SK-N-SH (cell line): ENCODE results near the gene CHM. TPM values are rescaled to one million over a fixed set of nuclear protein-coding genes. Genes with fewer than 3 reads are reported as not detected.
"Not testable (repeated sequence)": the region's sequence is repeated elsewhere in the genome, so short reads cannot be mapped to it uniquely, and the experiment has no call there.

Experiments
- CTCF ChIA-PET: fragments of 300-600, 350-600 bp; formaldehyde crosslinking; extraction: SDS; loops from one replicate; lab custom pipeline; 2021; lab: Yijun Ruan, JAX
- POLR2A ChIA-PET: fragments of 350-600 bp; sonication (Branson Sonifier 250); formaldehyde crosslinking; extraction: SDS; loops from one replicate; lab custom pipeline; 2020; ENCODE audit warnings: antibody characterized with exemption, inconsistent platforms; lab: Yijun Ruan, JAX
- DNase-seq: peaks from one replicate; pipeline ENCODE4 v3.0.0; 2012
- H2AFZ ChIP-seq: fragments of 200-600 bp; sonication (generic); 2 replicates; pipeline ENCODE4 v1.8.1; 2016; ENCODE audit warnings: antibody characterized with exemption, mild to moderate bottlenecking, low read depth
- H3F3A ChIP-seq: fragments of 200-600 bp; sonication (generic); replicated peaks from 2 replicates; pipeline ENCODE3; 2016; ENCODE audit warnings: antibody characterized with exemption, mild to moderate bottlenecking; ENCODE audit not compliant: insufficient read depth
- H3K27ac ChIP-seq, 2 experiments: fragments of 200-500 bp in 1 of 2; fragments of 200-600 bp in 1 of 2; sonication (Bioruptor generic) in 1 of 2; sonication (generic), shearing (Covaris generic) in 1 of 2; 2 replicates each; pipeline versions ENCODE4 v1.5.1 to v1.6.1; 2014 to 2016; ENCODE audit warnings: low read depth in 2 of 2, inconsistent platforms in 1 of 2, low read length in 1 of 2, mild to moderate bottlenecking in 1 of 2, mixed read lengths in 1 of 2
- H3K27me3 ChIP-seq: fragments of 200-600 bp; sonication (generic), shearing (Covaris generic); 2 replicates; pipeline ENCODE4 v1.6.1; 2016; ENCODE audit warnings: mixed run types; ENCODE audit not compliant: insufficient read depth
- H3K36me3 ChIP-seq, 2 experiments: fragments of 200-500 bp in 1 of 2; fragments of 200-600 bp in 1 of 2; sonication (Bioruptor generic) in 1 of 2; sonication (generic) in 1 of 2; replicated peaks in 1 of 2; 2 replicates each; pipeline versions ENCODE3 to v1.5.1; 2014 to 2016; ENCODE audit warnings: low read length in 1 of 2, mild to moderate bottlenecking in 1 of 2; ENCODE audit not compliant: insufficient read depth in 2 of 2, control insufficient read depth in 1 of 2
- H3K4me1 ChIP-seq, 2 experiments: fragments of 200-500 bp in 1 of 2; fragments of 200-600 bp in 1 of 2; sonication (Bioruptor generic) in 1 of 2; sonication (generic), shearing (Covaris generic) in 1 of 2; 2 replicates each; pipeline versions ENCODE4 v1.5.1 to v1.6.1; 2014 to 2016; ENCODE audit warnings: low read depth in 1 of 2, low read length in 1 of 2, mixed run types in 1 of 2; ENCODE audit not compliant: insufficient read depth in 2 of 2, control insufficient read depth in 1 of 2
- H3K4me2 ChIP-seq: fragments of 200-600 bp; sonication (generic), shearing (Covaris generic); 2 replicates; pipeline ENCODE4 v1.6.1; 2017; ENCODE audit warnings: mixed run types
- H3K4me3 ChIP-seq, 2 experiments: fragments of 200-500 bp in 1 of 2; fragments of 200-600 bp in 1 of 2; sonication (Bioruptor generic) in 1 of 2; sonication (generic), shearing (Covaris generic) in 1 of 2; 2 replicates each; pipeline versions ENCODE4 v1.5.1 to v1.8.1; 2014 to 2016; ENCODE audit warnings: low read depth in 2 of 2, inconsistent platforms in 1 of 2, low read length in 1 of 2, mild to moderate bottlenecking in 1 of 2, mixed read lengths in 1 of 2, moderate library complexity in 1 of 2
- H3K79me2 ChIP-seq: fragments of 200-600 bp; sonication (generic); 2 replicates; pipeline ENCODE4 v1.8.1; 2017; ENCODE audit warnings: mild to moderate bottlenecking; ENCODE audit not compliant: insufficient read depth
- H3K9ac ChIP-seq: fragments of 200-600 bp; sonication (generic); 2 replicates; pipeline ENCODE4 v1.6.1; 2017; ENCODE audit warnings: mixed run types
- H3K9me2 ChIP-seq: fragments of 200-600 bp; sonication (generic); 2 replicates; pipeline ENCODE4 v1.6.1; 2017; ENCODE audit warnings: mixed run types
- H3K9me3 ChIP-seq: fragments of 200-600 bp; sonication (generic); 2 replicates; pipeline ENCODE4 v1.6.1; 2017; ENCODE audit warnings: mixed run types, mild to moderate bottlenecking, moderate library complexity
- H4K20me1 ChIP-seq: fragments of 200-600 bp; sonication (generic); 2 replicates; pipeline ENCODE4 v1.6.1; 2017; ENCODE audit warnings: mild to moderate bottlenecking, mixed run types; ENCODE audit not compliant: insufficient read depth
- EZH2phosphoT487 ChIP-seq: fragments of 200-600 bp; sonication (generic); IDR thresholded peaks from 2 replicates; pipeline ENCODE4 v1.6.1; 2017; ENCODE audit warnings: low read depth, mixed run types, mild to moderate bottlenecking, antibody characterized with exemption, moderate library complexity, borderline replicate concordance
- FOXJ3 ChIP-seq: sonication (generic); formaldehyde crosslinking; IDR thresholded peaks from 2 replicates; pipeline ENCODE4 v1.5.1; 2020; ENCODE audit warnings: mild to moderate bottlenecking, missing genetic modification reagents
- FOXM1 ChIP-seq: IDR thresholded peaks from 2 replicates; pipeline ENCODE4 v1.4.0; 2012; ENCODE audit warnings: low read depth, mild to moderate bottlenecking
- GABPA ChIP-seq: IDR thresholded peaks from 2 replicates; pipeline ENCODE4 v1.4.0; 2012; ENCODE audit warnings: low read depth, mild to moderate bottlenecking
- IRF3 ChIP-seq: fragments of 150-350 bp; IDR thresholded peaks from 2 replicates; pipeline ENCODE4 v1.6.1; 2016; ENCODE audit warnings: mild to moderate bottlenecking, low read depth, low read length
- JUND ChIP-seq: IDR thresholded peaks from 2 replicates; pipeline ENCODE4 v1.4.0; 2012
- MEF2A ChIP-seq: IDR thresholded peaks from 2 replicates; pipeline ENCODE4 v1.4.0; 2012; ENCODE audit warnings: low read depth, borderline replicate concordance
- PBX3 ChIP-seq: IDR thresholded peaks from 2 replicates; pipeline ENCODE4; 2012
- RCOR1 ChIP-seq: fragments of 150-350 bp; IDR thresholded peaks from 2 replicates; pipeline ENCODE4 v1.6.1; 2017; ENCODE audit warnings: antibody characterized with exemption, low read length
- RFX5 ChIP-seq: IDR thresholded peaks from 2 replicates; pipeline ENCODE4 v1.6.1; 2012; ENCODE audit warnings: mild to moderate bottlenecking, improper control_type of control experiment, low read length
- SIN3A ChIP-seq: IDR thresholded peaks from 2 replicates; pipeline ENCODE4 v1.6.1; 2012; ENCODE audit warnings: low read depth, mild to moderate bottlenecking, low read length, moderate library complexity, borderline replicate concordance
- TAF1 ChIP-seq: IDR thresholded peaks from 2 replicates; pipeline ENCODE4 v1.6.1; 2012; ENCODE audit warnings: low read depth, mild to moderate bottlenecking, low read length, moderate library complexity, borderline replicate concordance
- WGBS: methylation state at CpG from one replicate; pipeline ENCODE4 v1.1.6; 2017; ENCODE audit warnings: low lambda C conversion rate; 5-methylcytosine and 5-hydroxymethylcytosine counted together
- polyA plus RNA-seq, 3 experiments: library from polyadenylated mRNA; depleted of rRNA; stranded (reverse); fragments of >200 nt; gene quantifications; 2 replicates each; pipeline ENCODE4 v1.2.3, GENCODE V29; 2012

Gene CHM
- polyA plus RNA-seq, 1 of the 3 experiments (the other 2 are of a cell fraction) = 12.8 TPM

DNA sequence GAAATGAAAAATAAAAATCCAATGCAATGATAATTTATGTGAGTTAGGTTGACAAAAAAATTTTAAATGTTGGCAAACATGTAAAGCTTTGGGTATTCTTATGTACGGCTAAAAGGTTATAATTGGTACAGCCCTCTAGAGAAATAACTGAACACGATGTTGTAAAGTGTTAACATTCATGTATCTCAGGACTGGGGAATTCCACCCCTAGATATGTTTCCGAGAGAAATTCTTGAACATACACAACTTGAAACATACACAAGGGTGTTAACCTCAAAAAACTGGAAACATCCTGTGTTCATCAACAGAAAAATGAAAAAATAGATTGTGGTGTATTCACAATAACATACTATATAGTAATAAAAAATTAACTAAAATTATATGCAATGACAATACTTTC is 91.8 kb downstream of the CHM start:
- Histone ChIP-seq H3K9me2 (no peaks in the 10 kb centered on the region), H3K9me3 (peaks cover 14% of the 10 kb centered on the region), H4K20me1 (no peaks in the 10 kb centered on the region), H3K79me2 (no peaks in the 10 kb centered on the region), H2AFZ (no peak overlapping the region), H3K9ac (no peak overlapping the region), H3K4me3 (no peak overlapping the region), H3K4me2 (no peak overlapping the region), H3K36me3 (peaks cover 33 to 43% of the 10 kb centered on the region in 2 experiments), H3K27me3 (no peaks in the 10 kb centered on the region)
- POLR2A ChIA-PET = no interaction called here
- DNase-seq = no peak
- WGBS = 73% methylated on average over 3 of the region's 3 CpGs
- TF ChIP-seq FOXM1 (no peak), EZH2phosphoT487 (no peak), RCOR1 (no peak), TAF1 (no peak), SIN3A (no peak), IRF3 (no peak), FOXJ3 (CRISPR knock-in tag) (no peak), GABPA (no peak), MEF2A (no peak)
- TF ChIP-seq, all 33 proteins: peak for 0
- H3F3A ChIP-seq = no peaks in the 10 kb centered on the region
- H3K27ac ChIP-seq = no peak overlapping the region
- CTCF ChIA-PET = no interaction called here
- no peaks in the 10 kb centered on the region for H3K4me1 ChIP-seq

DNA sequence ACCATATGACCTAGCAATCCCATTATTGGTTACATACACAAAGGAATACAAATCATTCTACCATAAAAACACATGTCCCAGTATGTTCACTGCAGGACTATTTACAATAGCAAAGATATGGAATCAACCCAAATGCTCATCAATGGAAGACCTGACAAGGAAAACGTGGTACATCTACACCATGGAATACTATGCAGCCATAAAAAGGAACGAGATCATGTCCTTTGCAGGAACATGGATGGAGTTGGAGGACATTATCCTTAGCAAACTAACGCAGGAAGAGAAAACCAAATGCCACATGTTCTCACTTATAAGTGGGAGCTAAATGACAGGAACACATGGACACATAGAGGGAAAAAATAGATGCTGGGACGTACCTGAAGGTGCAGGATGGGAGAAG is 102.6 kb downstream of the CHM start:
- H3K9me3 ChIP-seq, H3K79me2 ChIP-seq, H3K9ac ChIP-seq, POLR2A ChIA-PET, H3K9me2 ChIP-seq, CTCF ChIA-PET, DNase-seq, H3K27me3 ChIP-seq, H4K20me1 ChIP-seq, H3K27ac ChIP-seq, H3K4me1 ChIP-seq, H3F3A ChIP-seq, H3K4me2 ChIP-seq, H3K4me3 ChIP-seq, H2AFZ ChIP-seq: not testable (repeated sequence)
- 72% methylated on average over 4 of the region's 4 CpGs for WGBS
- peaks cover 15 to 45% of the 10 kb centered on the region in 2 experiments for H3K36me3 ChIP-seq

DNA sequence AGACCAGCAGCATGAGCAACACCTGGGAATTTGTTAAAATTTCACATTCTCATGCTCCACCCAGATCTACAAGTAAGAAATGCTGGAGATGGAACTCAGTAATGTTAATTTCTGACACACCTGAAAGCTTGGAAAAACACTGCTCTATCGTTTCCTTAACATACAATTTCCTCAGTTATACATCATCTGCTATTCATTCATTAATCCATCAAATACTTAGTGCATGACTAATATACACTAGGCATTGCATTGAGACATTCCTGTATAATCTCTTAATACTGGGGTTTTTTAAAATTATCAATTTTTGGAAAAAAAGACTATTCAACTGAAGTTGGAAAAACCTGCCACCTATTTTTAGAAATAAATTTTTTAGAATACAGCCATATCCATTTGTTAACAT is 106.1 kb downstream of the CHM start:
- CTCF ChIA-PET = no interaction called here

GRCh38 chrX:85939942-85940341 is 107.4 kb downstream of the CHM start:
- H3K36me3 ChIP-seq = peaks cover 0 to 13% of the 10 kb centered on the region in 2 experiments
- H3F3A ChIP-seq, H3K79me2 ChIP-seq, H3K9me3 ChIP-seq, POLR2A ChIA-PET, H3K4me2 ChIP-seq, H4K20me1 ChIP-seq, H3K4me3 ChIP-seq, H3K27me3 ChIP-seq, DNase-seq, H3K4me1 ChIP-seq, H3K27ac ChIP-seq, CTCF ChIA-PET, H3K9ac ChIP-seq, H2AFZ ChIP-seq, H3K9me2 ChIP-seq: not testable (repeated sequence)
- 99% methylated on average over 3 of the region's 3 CpGs for WGBS

More for the DNA sequence above, 106.1 kb downstream of the CHM start:
- no peak overlapping the region for H2AFZ ChIP-seq
- H3K9me2 ChIP-seq = no peaks in the 10 kb centered on the region
- no peaks in the 10 kb centered on the region for H3K4me1 ChIP-seq
- H4K20me1 ChIP-seq = no peaks in the 10 kb centered on the region
- H3K36me3 ChIP-seq = peaks cover 4 to 23% of the 10 kb centered on the region in 2 experiments
- H3K27ac ChIP-seq = no peak overlapping the region
- no peak overlapping the region for H3K4me3 ChIP-seq
- H3K9me3 ChIP-seq = no peaks in the 10 kb centered on the region
- no peak overlapping the region for H3K4me2 ChIP-seq
- TF ChIP-seq RFX5 (no peak), JUND (peak; percentile 32; the same call in 1 of the 2 replicates), PBX3 (peak; percentile 36; the same call in 1 of the 2 replicates)
- H3K9ac ChIP-seq = no peak overlapping the region
- H3F3A ChIP-seq = no peaks in the 10 kb centered on the region
- WGBS = 21% methylated on average over 1 of the region's 1 CpG
- no peak for DNase-seq
- no peaks in the 10 kb centered on the region for H3K27me3 ChIP-seq
- POLR2A ChIA-PET = no interaction called here
- no peaks in the 10 kb centered on the region for H3K79me2 ChIP-seq
